ENCODE results near the gene QRFP.
A peak's percentile ranks its signal among the peaks of the same experiment; 100 is the strongest.

QRFP gene

DNA sequence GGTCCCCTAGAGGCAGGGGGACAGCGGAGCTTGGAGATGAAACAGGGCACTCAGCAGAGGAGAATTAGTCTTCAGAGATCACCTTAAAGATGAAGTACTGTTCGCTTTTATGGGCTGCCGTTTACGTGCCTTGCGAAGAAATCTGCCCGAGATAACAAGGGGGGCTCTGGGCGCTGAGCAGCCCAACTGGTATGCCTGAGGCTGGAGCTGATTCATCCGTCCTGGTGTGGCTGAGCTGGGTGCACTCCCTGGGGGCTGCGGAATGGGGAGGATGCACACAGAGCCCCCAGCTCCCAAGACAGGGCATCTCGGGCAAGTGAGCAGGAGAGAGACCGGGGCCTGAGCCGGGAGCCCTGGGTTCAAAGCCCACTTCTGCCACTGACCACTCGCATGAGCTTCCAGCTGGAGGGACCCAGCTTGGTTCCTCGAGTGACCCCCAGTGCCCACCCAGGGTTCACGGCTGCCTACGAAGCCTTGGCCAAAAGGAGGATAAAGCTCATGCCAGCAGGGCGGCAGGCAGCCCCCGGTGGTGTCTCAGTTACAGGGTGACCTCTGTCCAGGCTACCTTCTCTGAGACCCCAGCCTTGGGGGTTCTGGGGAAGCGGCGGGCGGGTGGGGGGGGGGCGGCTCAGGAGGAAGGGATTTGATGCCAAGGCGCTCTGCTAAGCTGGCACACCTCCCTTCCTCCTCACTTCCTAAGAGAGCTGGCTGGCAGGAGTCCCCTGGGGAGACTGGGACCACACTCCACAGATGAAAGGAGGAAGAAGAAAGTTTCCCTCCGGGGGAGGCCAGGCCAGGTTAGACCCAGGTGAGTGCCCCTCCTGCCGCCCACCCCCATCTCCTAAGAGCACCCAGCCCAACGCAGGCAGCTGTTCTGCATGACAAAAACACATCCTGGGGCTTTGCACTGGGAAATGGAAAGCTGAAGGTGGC lies 36.8 kb upstream of the QRFP start:
- peak; percentile 53 for DNase-seq (ENCODE audit: low read depth, low spot score)

DNA sequence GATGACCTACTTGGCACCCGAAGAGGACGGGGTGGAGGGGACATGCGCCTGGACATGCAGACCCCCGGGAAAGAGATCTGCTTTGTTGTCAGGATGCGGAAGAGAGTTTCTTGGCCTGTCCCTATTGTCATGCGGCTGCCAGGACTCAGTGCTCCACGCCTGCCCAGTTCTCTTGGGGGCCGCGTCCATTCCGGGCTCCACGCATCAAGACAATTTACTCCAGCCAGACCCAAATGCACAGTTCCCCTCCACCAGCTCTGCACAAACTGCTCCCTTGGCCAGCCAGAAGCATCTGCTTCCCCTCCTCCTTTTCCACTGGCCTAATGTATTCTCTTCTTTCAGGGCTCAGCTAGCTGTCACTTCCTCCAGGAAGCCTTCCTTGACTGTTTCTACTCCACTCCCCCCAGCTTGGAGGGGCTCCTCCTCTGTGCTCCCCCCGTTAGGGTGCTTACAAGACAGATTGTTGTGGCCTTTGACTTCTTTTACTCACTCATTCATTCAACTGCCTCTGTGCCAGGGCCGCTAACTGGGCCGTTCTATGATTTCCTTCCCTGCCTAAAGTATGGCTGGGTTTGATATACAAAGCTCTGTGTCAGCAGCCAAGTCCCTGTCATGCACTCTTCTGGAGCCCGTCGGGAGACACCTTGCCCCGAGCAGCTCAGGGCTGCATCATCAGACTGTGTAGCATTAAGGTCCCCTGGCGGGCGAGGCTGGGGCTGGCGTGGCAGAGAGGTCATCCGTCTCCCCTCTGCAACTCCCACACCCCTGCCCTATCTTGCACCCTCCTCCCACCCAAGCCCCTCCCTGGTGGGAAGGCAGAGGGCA lies 35.9 kb upstream of the QRFP start:
- peak; percentile 66 for DNase-seq (ENCODE audit: low read depth, low spot score)

DNA sequence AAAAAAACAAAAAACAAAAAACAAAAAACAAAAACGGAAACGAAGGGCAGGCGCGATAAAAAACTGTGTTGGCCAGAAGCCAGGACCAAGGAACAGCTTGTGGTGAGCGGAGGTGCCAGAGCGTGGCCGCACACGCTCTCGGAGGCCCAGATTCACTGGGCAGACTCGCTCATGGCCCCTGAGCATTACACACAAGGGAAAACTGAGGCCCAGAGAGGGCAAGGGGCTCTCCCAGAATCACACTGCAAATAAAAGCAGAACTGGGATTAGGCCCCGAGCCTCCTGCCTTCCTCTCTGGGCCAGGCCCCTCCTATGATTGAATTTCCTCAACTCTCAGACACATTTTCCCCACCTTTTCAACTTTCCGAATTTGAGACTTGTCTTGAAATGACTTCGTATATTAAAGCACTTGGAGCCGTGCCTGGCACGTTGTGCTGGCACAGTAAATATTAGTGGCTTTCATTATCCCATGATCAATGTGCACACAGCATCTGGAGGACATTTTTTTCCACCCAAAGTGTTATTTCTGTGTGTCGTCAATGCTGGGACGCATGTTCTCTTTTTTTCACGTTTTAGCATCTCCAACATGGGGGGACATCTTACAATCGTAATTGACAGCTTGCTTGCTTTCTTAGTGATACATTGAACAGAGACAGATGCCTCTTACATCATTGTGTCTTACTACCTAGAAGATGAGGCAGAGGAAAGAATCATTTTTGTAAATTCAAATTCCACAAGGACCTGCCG lies 35.1 kb upstream of the QRFP start:
- DNase-seq (ENCODE audit: low read depth, low spot score) = no peak

DNA sequence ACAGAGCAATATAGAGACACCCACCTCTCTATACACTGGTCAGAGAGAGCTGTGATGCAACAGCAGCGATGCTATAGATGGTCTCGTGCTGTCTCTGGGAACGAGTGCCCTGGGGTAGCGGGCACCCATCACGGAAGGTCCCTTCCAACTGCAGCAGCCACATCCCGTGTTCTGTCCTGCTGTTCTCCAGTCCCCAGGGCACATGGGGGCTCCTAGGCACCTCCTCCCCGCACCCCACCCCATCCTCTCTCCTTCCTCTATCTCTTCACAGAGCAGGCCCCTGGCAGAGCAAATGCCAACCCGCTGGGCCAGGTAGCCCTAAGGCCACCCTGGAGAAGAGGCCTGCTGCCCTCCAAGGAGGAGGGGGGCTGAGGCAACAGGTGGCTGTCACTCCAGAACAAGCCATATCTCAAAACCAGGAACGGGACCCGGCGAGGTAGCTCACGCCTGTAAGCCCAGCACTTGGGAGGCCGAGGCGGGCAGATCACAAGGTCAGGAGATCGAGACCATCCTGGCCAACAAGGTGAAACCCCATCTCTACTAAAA lies 34.3 kb upstream of the QRFP start:
- no peak for DNase-seq (ENCODE audit: low read depth, low spot score)

DNA sequence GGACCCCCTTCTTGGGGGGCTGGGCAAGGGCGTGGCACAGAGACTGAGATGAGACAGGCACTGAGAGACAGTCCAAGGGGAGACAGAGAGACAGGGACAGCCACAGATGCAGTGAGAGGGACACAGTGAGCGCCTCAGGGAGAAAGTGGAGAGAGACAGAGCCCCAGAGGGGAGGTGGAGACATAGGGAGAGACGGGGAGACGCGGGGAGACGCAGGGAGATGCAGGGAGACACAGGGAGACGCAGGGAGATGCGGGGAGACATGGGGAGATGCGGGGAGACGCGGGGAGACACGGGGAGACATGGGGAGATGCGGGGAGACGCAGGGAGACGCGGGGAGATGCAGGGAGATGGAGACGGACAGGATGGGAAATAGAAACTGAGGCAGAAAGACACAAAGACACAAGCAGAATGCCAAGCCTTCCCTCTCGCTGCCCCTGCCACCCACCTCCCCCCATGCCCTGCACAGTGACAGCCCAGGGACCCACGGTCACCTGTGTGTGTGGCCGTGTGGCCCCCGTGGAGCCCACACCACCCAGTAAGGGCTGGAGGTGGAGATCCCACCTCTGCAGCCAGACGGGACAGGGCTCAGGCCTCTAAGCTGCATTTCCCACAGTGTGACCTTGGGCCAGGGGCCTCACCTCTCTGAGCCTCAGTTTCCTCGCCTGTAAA lies 33.7 kb upstream of the QRFP start:
- no peak for DNase-seq (ENCODE audit: low read depth, low spot score)

DNA sequence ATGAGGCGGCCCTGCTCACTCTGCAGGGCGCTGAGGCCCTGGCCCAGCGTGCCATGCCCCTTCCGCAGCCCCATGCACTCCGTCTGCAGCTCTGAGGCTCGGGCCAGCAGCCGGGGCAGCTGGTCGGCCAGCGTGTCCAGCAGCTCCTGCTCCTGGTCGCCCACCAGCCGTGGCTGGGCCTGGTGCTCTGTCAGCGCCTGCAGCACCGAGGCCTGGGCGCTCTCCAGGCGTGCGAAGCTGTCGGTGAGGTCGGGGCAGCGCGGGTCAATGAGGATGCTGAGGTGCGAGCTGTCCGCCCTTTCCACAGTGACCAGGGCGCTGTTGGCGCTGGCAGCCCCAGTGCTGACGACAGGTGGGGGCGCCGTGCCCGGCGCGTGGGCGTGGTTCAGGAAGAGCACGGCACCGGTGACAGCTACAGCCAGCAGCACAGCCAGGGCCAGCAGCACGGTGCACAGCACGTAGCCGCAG lies 33.0 kb upstream of the QRFP start:
- no peak for DNase-seq (ENCODE audit: low read depth, low spot score)

DNA sequence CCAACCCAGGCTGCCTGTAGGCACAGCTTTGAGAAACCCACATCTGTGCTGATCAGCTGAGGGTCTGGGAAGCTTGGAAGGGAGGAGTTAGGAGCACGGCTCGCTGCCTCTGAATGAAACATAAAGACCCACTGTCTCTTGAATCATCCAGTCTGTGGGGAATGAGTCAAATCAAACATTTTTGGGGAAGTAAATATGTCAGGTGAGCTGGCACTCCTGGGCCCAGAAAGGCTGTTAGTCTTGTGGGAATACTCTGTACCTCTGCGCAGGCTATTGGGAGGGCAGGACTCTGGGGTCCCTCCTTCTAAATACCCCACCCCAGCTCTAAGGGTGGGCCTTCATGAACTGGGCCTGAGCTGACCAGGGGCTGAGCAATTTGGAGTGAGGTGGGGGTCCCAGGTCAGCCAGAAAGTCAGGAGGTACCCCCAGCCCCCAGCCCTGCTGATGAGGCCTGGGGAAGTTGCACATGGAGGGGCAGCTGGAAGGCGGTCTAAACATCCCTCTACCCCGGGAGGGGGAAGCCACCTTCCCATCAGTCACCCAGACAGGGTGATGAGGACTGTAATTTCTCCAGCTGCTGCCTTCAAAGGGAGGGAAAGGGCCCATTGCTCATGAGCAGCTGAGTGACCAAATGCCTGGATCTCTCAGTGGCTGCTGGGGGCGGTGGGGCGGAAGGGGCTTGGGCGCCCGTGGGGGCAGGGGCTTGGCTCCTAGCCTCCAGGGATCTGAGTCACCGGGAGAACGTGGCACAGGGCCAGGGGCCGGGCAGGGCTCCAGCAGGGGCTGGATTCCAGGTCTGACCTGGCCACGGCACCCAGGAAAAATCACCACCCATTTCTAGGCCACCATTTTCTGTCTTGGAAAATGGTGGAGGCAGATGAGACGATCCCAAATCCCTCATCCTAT lies 31.6 kb upstream of the QRFP start:
- no peak for DNase-seq (ENCODE audit: low read depth, low spot score)

DNA sequence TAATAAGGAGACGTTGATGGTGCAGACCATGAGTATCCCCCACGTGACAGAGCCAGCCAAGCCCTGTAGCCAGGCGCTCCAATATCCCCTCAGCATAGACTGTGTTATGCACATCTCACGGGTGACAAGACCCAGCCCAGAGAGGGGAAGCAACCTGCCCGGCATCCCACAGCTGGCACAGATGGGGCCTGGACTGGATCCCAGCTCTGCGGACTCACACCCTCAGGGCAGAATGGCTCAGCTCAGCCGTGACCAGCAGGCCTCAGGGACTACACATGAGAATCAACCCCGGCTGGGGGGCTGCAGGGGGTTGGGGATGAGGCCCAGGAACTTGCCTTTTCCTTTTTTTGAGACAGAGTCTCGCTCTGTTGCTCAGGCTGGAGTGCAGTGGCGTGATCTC lies 30.7 kb upstream of the QRFP start:
- no peak for DNase-seq (ENCODE audit: low read depth, low spot score)

DNA sequence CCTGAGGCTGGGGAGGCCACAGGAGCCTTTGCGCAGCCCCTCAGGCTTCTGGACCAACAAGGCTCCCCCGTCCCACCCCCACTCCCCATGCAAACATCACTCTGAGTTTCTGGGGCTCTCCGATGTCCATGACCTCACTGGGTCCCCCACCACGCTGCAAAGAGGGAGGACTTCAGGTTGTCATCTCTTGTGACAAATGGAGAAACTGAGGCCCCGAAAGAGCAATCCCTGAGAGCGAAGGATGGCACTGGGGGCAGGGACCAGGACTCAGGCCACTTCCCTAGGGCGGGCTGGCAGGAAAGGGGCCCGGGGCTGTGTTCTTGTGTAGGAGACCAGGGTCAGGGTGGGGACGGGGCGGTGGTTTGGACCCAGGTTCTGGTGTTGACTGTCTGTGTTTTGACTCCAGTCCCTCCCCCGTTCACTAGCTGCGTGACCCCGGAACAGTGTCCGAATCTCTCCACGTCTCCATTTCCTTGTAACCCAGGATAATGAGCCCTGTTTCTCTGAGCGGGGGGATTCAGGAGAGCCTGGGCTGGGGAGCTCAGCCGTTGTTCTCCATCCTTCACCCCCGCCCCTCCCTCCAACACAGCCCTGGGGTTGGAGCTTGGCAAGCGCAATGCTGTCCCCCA lies 28.6 kb upstream of the QRFP start:
- DNase-seq (ENCODE audit: low read depth, low spot score) = no peak

DNA sequence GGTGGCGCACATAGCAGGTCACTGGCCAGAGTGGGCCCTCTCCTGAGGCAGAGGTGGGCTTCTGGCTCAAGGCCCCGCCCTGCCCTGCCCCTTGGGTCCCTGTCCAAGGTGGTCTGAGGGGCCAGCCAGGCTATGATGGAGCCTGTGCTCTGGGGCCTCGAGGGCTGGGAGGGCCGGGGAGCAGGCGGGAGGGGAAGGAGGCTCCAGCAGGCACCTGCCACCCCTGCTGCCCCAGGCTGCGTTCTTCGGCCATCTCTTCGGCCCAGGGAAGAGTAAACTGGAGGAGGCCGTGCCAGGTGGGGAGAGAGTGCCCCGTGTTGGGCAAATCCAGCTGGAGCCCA lies 27.8 kb upstream of the QRFP start:
- DNase-seq (ENCODE audit: low read depth, low spot score) = no peak

DNA sequence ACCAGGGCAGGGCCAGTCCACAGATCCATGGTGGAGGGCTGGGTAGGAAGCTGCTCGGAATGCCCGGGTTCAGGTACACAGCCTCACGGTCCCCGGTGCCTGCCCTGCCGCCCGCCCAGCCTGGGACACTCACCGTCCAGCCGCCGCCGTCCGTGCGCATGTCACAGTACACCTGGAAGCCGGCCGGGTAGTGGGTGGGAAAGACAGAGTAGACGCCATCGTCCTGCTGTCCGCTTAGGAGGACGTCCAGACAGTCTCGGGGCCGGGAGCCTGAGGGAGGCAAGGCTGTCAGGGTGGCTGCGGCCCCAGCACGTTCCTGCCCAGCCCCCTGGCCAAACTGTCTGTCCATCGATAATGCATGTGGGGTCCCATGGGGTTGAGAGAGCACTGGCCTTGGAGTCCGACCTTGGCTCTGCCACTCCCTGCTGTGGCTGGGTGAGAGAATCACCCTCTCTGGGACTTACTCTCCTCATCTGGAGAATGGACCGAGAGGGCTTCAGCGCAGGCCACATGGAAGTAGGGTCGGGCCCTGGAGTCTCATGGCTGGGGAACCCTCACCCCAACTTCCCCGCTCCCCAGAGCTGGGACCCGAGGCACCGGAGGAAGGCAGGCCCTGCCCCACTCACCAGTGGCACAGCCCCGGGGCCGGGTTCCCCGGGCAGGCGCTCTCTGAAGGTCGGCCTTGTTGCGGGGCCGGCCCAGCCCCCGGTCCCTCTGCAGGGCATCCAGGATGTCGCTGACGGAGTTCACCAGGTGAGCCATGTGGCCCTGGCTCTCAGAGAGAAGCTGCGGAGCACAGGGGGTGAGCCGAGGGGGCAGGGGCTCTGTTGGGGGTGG lies 27.2 kb upstream of the QRFP start:
- no peak for DNase-seq (ENCODE audit: low read depth, low spot score)

DNA sequence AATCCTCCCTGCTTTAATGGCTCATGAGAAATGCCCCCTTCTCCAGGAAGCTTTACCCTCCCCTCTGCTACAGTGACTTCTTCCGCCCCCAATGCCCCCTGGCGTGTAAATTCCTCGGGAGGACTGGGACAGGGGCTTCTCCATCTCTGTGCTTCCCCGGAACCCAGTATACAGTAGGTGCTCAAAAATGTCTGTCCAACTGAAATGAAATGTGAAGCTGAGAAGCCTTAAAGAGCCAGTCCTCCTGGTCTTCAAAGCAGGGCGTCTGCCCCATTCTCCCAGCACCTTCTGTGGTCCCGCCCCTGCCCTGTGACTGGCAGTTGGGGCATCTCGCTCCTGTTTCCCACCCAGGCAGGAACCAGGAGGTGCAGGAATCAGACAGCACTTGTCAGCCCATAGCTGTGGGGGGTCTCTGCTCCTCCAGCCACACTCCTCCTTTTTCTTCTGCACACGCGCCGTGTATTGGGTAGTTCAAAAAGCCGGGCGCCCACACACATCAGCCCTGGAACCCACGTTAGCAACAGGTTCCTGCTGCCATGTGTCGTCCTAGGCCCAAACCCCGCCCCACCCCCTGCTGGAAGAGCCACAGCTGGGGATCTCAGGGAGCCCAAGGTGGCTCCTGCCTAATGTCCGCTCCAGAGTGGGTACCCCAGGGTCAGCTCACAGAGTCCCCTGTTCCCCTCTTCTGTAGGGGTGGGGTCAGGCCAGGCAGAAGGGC lies 26.4 kb upstream of the QRFP start:
- DNase-seq (ENCODE audit: low read depth, low spot score) = no peak

DNA sequence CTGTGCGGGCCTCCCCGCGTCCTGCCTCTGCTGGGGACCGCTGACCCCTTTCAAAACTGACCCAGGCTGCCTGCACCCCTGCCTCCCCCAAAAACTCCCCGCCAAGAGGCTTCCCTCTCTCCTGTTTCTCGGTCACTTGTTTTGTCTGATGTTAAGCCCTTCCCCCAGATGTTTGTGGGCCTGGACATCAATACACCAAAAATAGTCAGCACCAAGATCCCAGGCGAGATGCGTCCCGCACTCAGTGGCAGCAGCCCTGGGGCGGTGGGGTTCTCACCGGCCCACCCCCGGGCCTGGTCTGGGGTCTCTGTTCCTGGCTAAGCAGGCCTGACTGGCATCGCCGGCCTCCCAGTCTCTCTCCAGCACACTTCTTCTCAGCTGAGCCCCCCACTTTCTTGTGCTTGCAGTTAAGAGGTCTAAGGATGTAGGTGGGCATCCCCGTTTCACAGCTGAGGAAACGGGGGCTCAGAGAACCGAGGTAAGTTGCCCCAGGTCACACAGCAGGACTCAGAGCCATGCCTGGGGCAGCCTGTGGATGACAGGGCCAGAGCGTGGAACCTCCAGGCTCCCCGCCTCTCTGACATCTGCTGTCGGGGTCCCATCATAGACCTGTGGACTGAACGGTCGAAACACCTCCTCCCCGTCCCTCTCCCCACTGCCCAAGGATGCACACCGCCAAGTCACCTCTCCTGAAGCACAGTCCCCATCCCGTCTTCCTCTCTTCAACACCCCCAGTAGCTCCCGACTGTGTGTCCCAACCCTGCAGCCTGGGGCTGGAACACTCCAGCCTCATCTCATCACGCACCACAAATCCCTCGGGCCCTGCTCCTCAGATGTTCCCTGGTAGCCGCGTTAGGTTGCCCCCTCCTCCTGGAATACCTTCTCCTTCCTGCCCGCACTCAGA lies 25.6 kb upstream of the QRFP start:
- DNase-seq (ENCODE audit: low read depth, low spot score) = no peak

DNA sequence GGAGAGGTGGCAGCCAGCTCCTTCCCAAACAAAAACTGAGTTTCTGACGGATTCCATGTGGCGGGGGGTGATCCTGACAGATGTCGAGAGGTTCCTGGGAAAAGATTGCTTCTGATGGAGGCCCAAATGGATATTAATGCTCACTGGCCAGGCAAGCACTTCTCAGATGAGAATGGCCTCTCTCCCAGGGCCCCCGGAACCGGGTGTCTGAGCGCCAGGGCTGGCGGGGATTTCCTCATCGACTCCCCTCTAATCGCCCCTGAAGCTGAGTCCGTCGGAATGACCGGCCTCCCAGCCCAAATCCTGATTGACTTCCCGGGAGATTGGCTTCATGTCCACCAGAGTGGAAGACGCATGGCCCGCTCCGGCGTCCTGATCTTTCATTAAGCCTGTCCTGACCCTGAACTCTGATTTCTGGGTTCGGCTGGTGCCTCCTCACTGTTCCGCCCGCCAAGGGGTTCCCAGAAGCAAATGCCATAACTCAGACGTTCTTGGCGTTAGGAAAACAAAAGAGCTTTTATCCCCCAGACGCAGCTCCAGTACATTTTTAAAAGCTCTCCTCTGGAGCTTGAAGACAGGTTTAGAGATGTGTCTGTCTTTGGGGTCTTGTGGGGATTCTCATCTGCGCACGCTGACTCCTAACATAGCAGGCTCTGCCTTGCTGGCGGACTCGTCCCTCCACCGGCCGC lies 24.8 kb upstream of the QRFP start:
- no peak for DNase-seq (ENCODE audit: low read depth, low spot score)

DNA sequence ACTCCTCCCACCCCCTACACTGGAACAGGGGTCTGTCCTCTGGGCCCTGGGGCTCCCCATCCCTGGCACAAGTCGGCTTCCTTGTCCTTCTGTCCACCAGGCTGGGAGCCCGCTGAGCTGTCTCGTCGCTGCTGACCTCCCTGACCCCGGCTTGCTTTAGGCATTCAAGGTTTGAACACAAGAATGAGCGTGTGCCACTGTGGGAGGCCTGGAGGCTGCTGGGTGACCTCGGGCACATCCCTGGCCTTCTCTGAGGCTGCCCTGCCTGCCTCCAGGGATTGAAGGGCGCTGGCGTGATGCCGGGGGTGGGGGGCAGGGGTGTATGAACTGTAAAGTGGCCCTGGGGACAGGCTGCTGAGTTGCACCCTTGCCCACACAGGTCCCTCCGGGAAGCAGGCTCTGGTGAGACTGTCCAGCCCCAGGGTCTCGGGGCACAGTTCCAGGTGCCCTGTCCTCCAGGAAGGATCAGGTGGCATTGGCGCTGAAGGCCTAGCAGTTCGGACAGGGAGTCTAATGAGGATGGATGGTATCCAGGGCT lies 24.2 kb upstream of the QRFP start:
- DNase-seq (ENCODE audit: low read depth, low spot score) = no peak

DNA sequence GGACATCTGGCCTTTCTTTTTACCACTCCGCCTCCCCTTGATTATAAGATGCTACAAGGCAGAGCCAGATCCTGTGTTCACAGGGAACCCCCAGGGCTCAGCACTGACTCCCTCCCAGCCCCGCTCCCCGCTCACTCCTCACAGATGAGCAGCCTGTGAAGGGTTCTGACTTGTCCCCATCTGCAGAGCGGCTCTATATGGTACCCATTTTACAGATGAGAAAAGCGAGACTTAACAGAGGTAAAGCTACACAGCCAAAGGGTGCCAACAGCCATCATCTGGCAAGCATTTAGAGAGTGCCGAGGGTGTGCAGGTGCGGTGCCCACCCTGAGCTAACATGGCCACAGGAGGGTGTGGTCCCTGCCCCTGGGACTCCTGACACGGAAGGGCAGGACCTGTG lies 23.6 kb upstream of the QRFP start:
- no peak for DNase-seq (ENCODE audit: low read depth, low spot score)
